Activated T-helper 1 cell treated with anti-CD3 and anti-CD28 coated beads, Interleukin-2, amount 50 U/mL, for 16 hours (primary cell): ENCODE results near the gene CNNM2.
"Not testable (repeated sequence)": the region's sequence is repeated elsewhere in the genome, so short reads cannot be mapped to it uniquely, and the experiment has no call there.

Experiments used
- DNase-seq, 2 donors: peaks; one replicate each; pipeline ENCODE4 v3.0.0-alpha.2; 2020; ENCODE audit warnings: low read depth in 1 of 2, low spot score in 1 of 2

Gene CNNM2

GRCh38 chr10:102923601-102924000 lies 5.5 kb downstream of the CNNM2 start:
- no peak for DNase-seq

DNA sequence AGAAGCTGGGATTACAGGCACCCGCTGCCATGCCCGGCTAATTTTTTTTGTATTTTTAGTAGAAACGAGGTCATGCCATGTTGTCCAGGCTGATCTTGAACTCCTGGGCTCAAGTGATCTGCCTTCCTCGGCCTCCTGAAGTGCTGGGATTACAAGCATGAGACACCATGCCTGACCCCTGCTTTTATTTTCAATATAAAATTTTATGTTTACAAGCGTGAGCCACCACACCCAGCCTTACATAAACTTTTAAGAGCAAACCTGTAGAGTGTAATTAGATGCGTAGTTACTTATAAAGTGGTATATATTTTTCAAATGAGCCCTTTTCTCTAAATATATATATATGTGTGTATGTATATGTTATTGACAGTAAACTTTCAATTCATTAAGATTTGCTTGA lies 8.7 kb downstream of the CNNM2 start:
- no peak for DNase-seq

GRCh38 chr10:102927311-102928010 lies 9.4 kb downstream of the CNNM2 start:
- no peak for DNase-seq

- DNase-seq, result not testable (repeated sequence)
Observed at GRCh38 chr10:102928442-102928841, 10.3 kb downstream of the CNNM2 start.

GRCh38 chr10:102930720-102931119 lies 12.6 kb downstream of the CNNM2 start:
- no peak for DNase-seq

- no peak for DNase-seq
Observed at GRCh38 chr10:102931643-102932042, 13.5 kb downstream of the CNNM2 start.

DNA sequence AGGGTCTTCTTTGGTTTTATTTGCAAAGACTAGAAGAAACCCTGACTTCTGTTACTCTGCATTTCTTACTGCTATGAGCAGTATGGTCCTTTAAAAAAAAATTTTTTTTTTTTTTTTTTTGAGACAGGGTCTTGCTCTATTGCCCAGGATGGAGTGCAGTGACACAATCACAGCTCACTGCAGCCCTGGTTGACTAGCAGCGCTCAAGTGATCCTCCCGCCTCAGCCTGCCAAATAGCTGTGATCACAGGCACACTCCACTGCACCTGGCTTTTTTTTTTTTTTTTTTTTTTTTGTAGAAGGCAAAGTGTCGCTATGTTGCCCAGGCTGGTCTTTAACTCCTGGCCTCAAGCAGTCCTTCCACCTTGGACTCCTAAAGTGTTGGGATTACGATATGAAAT lies 17.4 kb downstream of the CNNM2 start:
- DNase-seq, result no peak

- no peak for DNase-seq
Observed at GRCh38 chr10:102935939-102936605, 18.0 kb downstream of the CNNM2 start.

GRCh38 chr10:102941401-102941800 lies 23.3 kb downstream of the CNNM2 start:
- DNase-seq, result no peak

DNA sequence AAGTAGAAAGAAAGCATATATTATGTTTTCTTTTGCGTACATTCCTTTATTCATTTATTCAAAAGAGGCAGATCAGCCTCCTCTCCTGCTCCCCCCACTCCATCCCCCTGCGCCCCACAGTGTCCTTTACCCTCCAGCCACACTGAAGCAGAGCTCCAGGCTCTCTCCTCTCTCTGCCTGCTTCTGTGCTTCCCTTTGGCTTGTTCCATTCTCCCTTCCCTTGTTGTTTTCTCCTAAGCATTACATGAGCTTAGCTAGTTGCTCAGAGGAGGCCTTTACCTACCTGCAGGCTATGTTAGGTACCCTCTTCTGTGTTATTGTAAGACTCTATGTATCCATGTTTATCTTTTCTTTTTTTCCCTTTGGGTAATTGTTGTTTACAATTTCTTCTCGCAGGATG lies 27.4 kb downstream of the CNNM2 start:
- no peak for DNase-seq

- no peak for DNase-seq
Observed at GRCh38 chr10:102945962-102946361, 27.9 kb downstream of the CNNM2 start.

- DNase-seq, result no peak
Observed at GRCh38 chr10:102946992-102947391, 28.9 kb downstream of the CNNM2 start.

DNA sequence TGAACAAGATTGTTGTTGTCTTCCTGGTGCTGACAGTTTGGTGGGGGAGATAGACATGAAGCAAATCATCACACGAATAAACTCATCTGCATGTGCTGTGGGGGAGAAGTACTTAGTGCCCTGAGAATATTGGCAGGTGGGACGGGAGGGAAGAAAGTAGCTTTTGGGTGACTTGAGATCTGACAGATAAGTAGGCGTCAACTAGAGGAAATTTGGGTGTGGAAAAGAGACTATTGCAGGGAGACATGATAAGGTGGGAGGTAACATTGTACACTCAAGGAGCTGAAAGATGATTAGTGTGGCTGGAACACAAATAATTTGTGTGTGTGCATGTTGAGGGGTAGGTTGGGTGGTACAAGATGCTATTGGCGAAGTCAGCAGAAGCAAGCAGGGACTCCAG lies 30.1 kb downstream of the CNNM2 start:
- no peak for DNase-seq

- DNase-seq, result no peak
Observed at GRCh38 chr10:102948786-102949185, 30.7 kb downstream of the CNNM2 start.

DNA sequence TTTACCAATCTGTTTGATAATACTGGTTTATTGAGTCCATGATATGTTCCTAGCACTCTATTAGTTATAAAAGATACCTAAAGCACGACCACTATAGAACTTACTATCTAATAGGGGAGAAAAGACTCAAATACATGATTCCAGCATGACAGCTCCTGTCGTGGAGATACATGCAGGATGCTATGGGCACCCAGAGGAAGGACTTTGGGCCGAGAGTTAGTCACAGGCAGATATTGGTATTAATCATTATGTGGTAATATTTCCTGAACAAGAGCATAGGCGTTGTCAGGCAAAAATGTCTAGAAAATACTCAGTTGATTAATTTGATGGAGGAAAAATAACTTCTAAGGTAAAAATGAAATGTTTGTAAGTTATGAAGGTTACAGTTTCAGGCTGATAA lies 31.8 kb downstream of the CNNM2 start:
- no peak for DNase-seq

GRCh38 chr10:102951316-102951715 lies 33.2 kb downstream of the CNNM2 start:
- no peak for DNase-seq

- no peak for DNase-seq
Observed at GRCh38 chr10:102959360-102959759, 41.3 kb downstream of the CNNM2 start.

- DNase-seq, result no peak
Observed at GRCh38 chr10:102960157-102960556, 42.1 kb downstream of the CNNM2 start.

GRCh38 chr10:102962267-102962666 lies 44.2 kb downstream of the CNNM2 start:
- no peak for DNase-seq

- DNase-seq, result no peak
Observed at GRCh38 chr10:102962951-102963755, 45.1 kb downstream of the CNNM2 start.

GRCh38 chr10:102963756-102964025 lies 45.6 kb downstream of the CNNM2 start:
- no peak for DNase-seq

DNA sequence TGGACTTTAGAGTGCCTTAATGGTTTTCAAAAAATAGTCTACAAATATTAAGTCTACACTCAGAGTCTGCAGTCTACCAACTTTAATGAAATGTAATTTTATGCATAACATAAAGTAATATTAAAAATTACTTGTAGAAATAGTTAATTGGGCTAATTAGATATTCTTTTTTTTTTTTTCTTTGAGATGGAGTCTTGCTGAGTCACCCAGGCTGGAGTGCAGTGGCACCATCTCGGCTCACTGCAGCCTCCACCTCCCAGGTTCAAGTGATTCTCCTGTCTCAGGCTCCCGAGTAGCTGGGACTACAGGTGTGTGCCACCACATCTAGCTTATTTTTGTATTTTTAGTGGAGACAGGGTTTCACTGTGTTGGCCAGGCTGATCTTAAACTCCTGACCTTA lies 46.0 kb downstream of the CNNM2 start:
- not testable (repeated sequence) for DNase-seq
